GM23248 (cell line): ENCODE data around the gene NPAS1. TPM values are rescaled to one million over a fixed set of nuclear protein-coding genes. Genes with fewer than 3 reads are reported as not detected.

Experiments
- DNase-seq: peaks from one replicate; pipeline ENCODE4 v3.0.0-alpha.2; 2015
- H2AFZ ChIP-seq: fragments of 200-600 bp; sonication (generic); 2 replicates; pipeline ENCODE4 v1.6.1; 2016; ENCODE audit warnings: antibody characterized with exemption
- H3F3A ChIP-seq: fragments of 200-600 bp; sonication (generic); 2 replicates; pipeline ENCODE4 v1.6.1; 2016; ENCODE audit warnings: mild to moderate bottlenecking, antibody characterized with exemption, mixed run types; ENCODE audit not compliant: insufficient read depth
- H3K27ac ChIP-seq: fragments of 200-600 bp; sonication (generic); 2 replicates; pipeline ENCODE4 v1.5.1; 2016; ENCODE audit warnings: mild to moderate bottlenecking
- H3K27me3 ChIP-seq: fragments of 200-600 bp; sonication (generic); replicated peaks from 2 replicates; pipeline ENCODE4 v1.6.1; 2016; ENCODE audit warnings: mild to moderate bottlenecking; ENCODE audit not compliant: insufficient read depth
- H3K36me3 ChIP-seq: fragments of 200-600 bp; sonication (generic); 2 replicates; pipeline ENCODE4 v1.6.1; 2016; ENCODE audit warnings: low read depth, mild to moderate bottlenecking
- H3K4me1 ChIP-seq: fragments of 200-600 bp; sonication (generic); 2 replicates; pipeline ENCODE4 v1.6.1; 2016; ENCODE audit warnings: mild to moderate bottlenecking; ENCODE audit not compliant: insufficient read depth
- H3K4me2 ChIP-seq: fragments of 200-600 bp; sonication (generic); one replicate; pipeline ENCODE4 v1.6.1; 2016; ENCODE audit warnings: mild to moderate bottlenecking; ENCODE audit not compliant: unreplicated experiment
- H3K4me3 ChIP-seq: fragments of 200-600 bp; sonication (generic); 2 replicates; pipeline ENCODE4 v1.5.1; 2016; ENCODE audit warnings: mild to moderate bottlenecking
- H3K79me2 ChIP-seq: fragments of 200-600 bp; sonication (generic); 2 replicates; pipeline ENCODE4 v1.6.1; 2016; ENCODE audit warnings: mild to moderate bottlenecking; ENCODE audit not compliant: insufficient read depth
- H3K9ac ChIP-seq: fragments of 200-600 bp; sonication (generic); 2 replicates; pipeline ENCODE4 v1.6.1; 2016; ENCODE audit warnings: mild to moderate bottlenecking
- H3K9me2 ChIP-seq: fragments of 200-600 bp; sonication (generic); 2 replicates; pipeline ENCODE4 v1.6.1; 2016; ENCODE audit warnings: mixed run types, mild to moderate bottlenecking, moderate library complexity; ENCODE audit not compliant: insufficient read depth
- H3K9me3 ChIP-seq: fragments of 200-600 bp; sonication (generic); one replicate; pipeline ENCODE4 v1.6.1; 2017; ENCODE audit warnings: low read depth
- H4K20me1 ChIP-seq: fragments of 200-600 bp; sonication (generic); 2 replicates; pipeline ENCODE4 v1.6.0; 2016; ENCODE audit not compliant: insufficient read depth
- EZH2 ChIP-seq: fragments of 200-600 bp; sonication (generic); IDR thresholded peaks from 2 replicates; pipeline ENCODE4 v1.6.1; 2018; ENCODE audit warnings: antibody characterized with exemption, mild to moderate bottlenecking; ENCODE audit not compliant: insufficient read depth, poor library complexity, severe bottlenecking
- EZH2phosphoT487 ChIP-seq: fragments of 200-600 bp; sonication (generic); IDR thresholded peaks from 2 replicates; pipeline ENCODE4 v1.6.1; 2018; ENCODE audit warnings: antibody characterized with exemption, moderate library complexity, mild to moderate bottlenecking, low read depth; ENCODE audit not compliant: insufficient read depth
- WGBS, 2 experiments: methylation state at CpG; one replicate each; pipeline ENCODE4 v1.1.6; 2015 to 2017; ENCODE audit warnings: low lambda C conversion rate in 2 of 2, low coverage in 1 of 2; ENCODE audit errors: missing lambda C conversion rate in 2 of 2; 5-methylcytosine and 5-hydroxymethylcytosine counted together
- in situ Hi-C: fragments of 300-500 bp; cut with MboI; formaldehyde crosslinking; loops from 2 replicates; pipeline ENCODE4 v1.15.0; 2020
- polyA plus RNA-seq: library from polyadenylated mRNA; unstranded; fragments of >200 nt; fragmentation: Nextera tagmentation; extraction: Ambion mirVana; gene quantifications from 2 replicates; pipeline ENCODE4 v1.2.1, GENCODE V29; 2016
- total RNA-seq: library from RNA; depleted of rRNA; stranded (reverse); fragments of >200 nt; shearing (Covaris generic); gene quantifications from 2 replicates; pipeline ENCODE4 v1.2.3, GENCODE V29; 2014

The NPAS1 gene
- total and polyA plus RNA-seq, 2 experiments from 2014 or later: 8.6 to 23.2 TPM

- Histone ChIP-seq H2AFZ (no peak overlapping the region), H3K27ac (no peak overlapping the region), H3K9me2 (no peaks in the 10 kb centered on the region), H4K20me1 (no peaks in the 10 kb centered on the region), H3K4me2 (no peak overlapping the region), H3K4me1 (peaks cover 13% of the 10 kb centered on the region), H3K4me3 (no peak overlapping the region), H3K79me2 (no peaks in the 10 kb centered on the region), H3K27me3 (no peaks in the 10 kb centered on the region), H3K9me3 (no peaks in the 10 kb centered on the region), H3K36me3 (no peaks in the 10 kb centered on the region), H3F3A (peaks cover 9% of the 10 kb centered on the region), H3K9ac (no peak overlapping the region)
- in situ Hi-C loops: no loop called here
- WGBS, 2 experiments: 15 to 58% methylated on average over 1 of the region's 1 CpG
- no peak for DNase-seq
- TF ChIP-seq EZH2 (no peak), EZH2phosphoT487 (no peak)
Measured at GRCh38 chr19:47037766-47038165, 18.1 kb downstream of the NPAS1 start.

- Histone ChIP-seq H3K9me3 (no peaks in the 10 kb centered on the region), H3F3A (peaks cover 9% of the 10 kb centered on the region), H3K27me3 (no peaks in the 10 kb centered on the region), H4K20me1 (no peaks in the 10 kb centered on the region), H3K4me3 (no peak overlapping the region), H3K36me3 (no peaks in the 10 kb centered on the region), H3K79me2 (no peaks in the 10 kb centered on the region), H3K9me2 (no peaks in the 10 kb centered on the region), H3K27ac (no peak overlapping the region), H3K9ac (no peak overlapping the region), H3K4me1 (peaks cover 13% of the 10 kb centered on the region), H3K4me2 (no peak overlapping the region), H2AFZ (no peak overlapping the region)
- in situ Hi-C loops: no loop called here
- TF ChIP-seq EZH2phosphoT487: no peak
- no peak for TF ChIP-seq EZH2
- no peak for DNase-seq
- WGBS, 2 experiments: 84 to 92% methylated on average over 16 to 17 of the region's 17 CpGs
Measured at GRCh38 chr19:47039239-47039874, 19.7 kb downstream of the NPAS1 start.

GRCh38 chr19:47040869-47041268 lies 21.2 kb downstream of the NPAS1 start:
- H3K9ac ChIP-seq: no peak overlapping the region
- in situ Hi-C loops: no loop called here
- no peaks in the 10 kb centered on the region for H4K20me1 ChIP-seq
- no peak overlapping the region for H3K4me2 ChIP-seq
- no peaks in the 10 kb centered on the region for H3K9me2 ChIP-seq
- WGBS, 2 experiments: 80 to 85% methylated on average over 7 to 8 of the region's 8 CpGs
- TF ChIP-seq EZH2phosphoT487 (no peak), EZH2 (no peak)
- no peak for DNase-seq
- H3K4me1 ChIP-seq: peaks cover 7% of the 10 kb centered on the region
- H3K79me2 ChIP-seq: no peaks in the 10 kb centered on the region
- H3F3A ChIP-seq: no peaks in the 10 kb centered on the region
- H2AFZ ChIP-seq: no peak overlapping the region
- no peaks in the 10 kb centered on the region for H3K36me3 ChIP-seq
- no peak overlapping the region for H3K4me3 ChIP-seq
- H3K9me3 ChIP-seq: no peaks in the 10 kb centered on the region
- H3K27ac ChIP-seq: no peak overlapping the region
- no peaks in the 10 kb centered on the region for H3K27me3 ChIP-seq

- H3K27me3 ChIP-seq: no peaks in the 10 kb centered on the region
- H3K4me3 ChIP-seq: no peak overlapping the region
- no peaks in the 10 kb centered on the region for H3K79me2 ChIP-seq
- no peaks in the 10 kb centered on the region for H4K20me1 ChIP-seq
- no peaks in the 10 kb centered on the region for H3K9me2 ChIP-seq
- peaks cover 6% of the 10 kb centered on the region; the same call in 1 of the 2 replicates for H3F3A ChIP-seq
- H3K4me2 ChIP-seq: no peak overlapping the region
- H3K27ac ChIP-seq: no peak overlapping the region
- no peaks in the 10 kb centered on the region for H3K36me3 ChIP-seq
- no peak overlapping the region for H3K9ac ChIP-seq
- H3K4me1 ChIP-seq: peaks cover 5% of the 10 kb centered on the region; the same call in 1 of the 2 replicates
- H3K9me3 ChIP-seq: no peaks in the 10 kb centered on the region
- in situ Hi-C loops: no loop called here
- no peak overlapping the region for H2AFZ ChIP-seq
- WGBS, 2 experiments: 93 to 94% methylated on average over 38 to 56 of the region's 56 CpGs
- no peak for DNase-seq
- TF ChIP-seq EZH2: no peak
- TF ChIP-seq EZH2phosphoT487: no peak
Measured at GRCh38 chr19:47044946-47045866, 25.6 kb downstream of the NPAS1 start.
